CD14-positive monocyte (primary cell): Measurements from ENCODE around the gene VPS37B. TPM values are rescaled to one million over a fixed set of nuclear protein-coding genes. Genes with fewer than 3 reads are reported as not detected.

ENCODE experiments used
- DNase-seq, 3 donors: peaks; one replicate each; pipeline ENCODE4 v3.0.0-alpha.2; 2011 to 2022
- H2AFZ ChIP-seq: 2 replicates; pipeline ENCODE4 v1.6.0; 2012; ENCODE audit warnings: mild to moderate bottlenecking, low read depth, low read length, inconsistent platforms; ENCODE audit not compliant: insufficient read depth, poor library complexity, severe bottlenecking
- H3K27ac ChIP-seq, 2 donors: 1 replicate in 1 of 2; 2 replicates in 1 of 2; pipeline ENCODE4 v1.5.1; 2012 to 2013; ENCODE audit warnings: low read length in 2 of 2, control low read depth in 1 of 2, inconsistent platforms in 1 of 2, low read depth in 1 of 2, mild to moderate bottlenecking in 1 of 2
- H3K27me3 ChIP-seq, 2 donors: one replicate each; pipeline versions ENCODE4 v1.6.0 to v1.6.1; 2011 to 2013; ENCODE audit warnings: low read length in 2 of 2; ENCODE audit not compliant: control insufficient read depth in 2 of 2, insufficient read depth in 2 of 2
- H3K36me3 ChIP-seq, 2 donors: replicated peaks in 1 of 2; 1 replicate in 1 of 2; 2 replicates in 1 of 2; pipeline versions ENCODE4 v1.5.1 to v1.6.1; 2012 to 2013; ENCODE audit warnings: low read length in 2 of 2, control low read depth in 1 of 2, inconsistent platforms in 1 of 2, mild to moderate bottlenecking in 1 of 2; ENCODE audit not compliant: insufficient read depth in 2 of 2, control insufficient read depth in 1 of 2
- H3K4me1 ChIP-seq, 2 donors: 1 replicate in 1 of 2; 2 replicates in 1 of 2; pipeline versions ENCODE4 v1.5.1 to v1.6.1; 2012 to 2013; ENCODE audit warnings: low read length in 2 of 2, control low read depth in 1 of 2, inconsistent platforms in 1 of 2, mild to moderate bottlenecking in 1 of 2, moderate library complexity in 1 of 2; ENCODE audit not compliant: insufficient read depth in 2 of 2, control insufficient read depth in 1 of 2
- H3K4me2 ChIP-seq: replicated peaks from 2 replicates; pipeline ENCODE3; 2012; ENCODE audit warnings: low read length, moderate library complexity, mild to moderate bottlenecking; ENCODE audit not compliant: poor library complexity, severe bottlenecking; ENCODE audit errors: extremely low read depth
- H3K4me3 ChIP-seq, 3 experiments: fragments of 200-600 bp in 1 of 3; sonication (generic) in 1 of 3; replicated peaks in 1 of 3; 1 replicate in 2 of 3; 2 replicates in 1 of 3; pipeline ENCODE4 v1.5.1; 2011 to 2013; ENCODE audit warnings: low read length in 3 of 3, mild to moderate bottlenecking in 3 of 3, control low read depth in 2 of 3, low read depth in 2 of 3, inconsistent platforms in 1 of 3, moderate library complexity in 1 of 3
- H3K79me2 ChIP-seq: 2 replicates; pipeline ENCODE4 v1.6.0; 2012; ENCODE audit warnings: mild to moderate bottlenecking, control low read depth, inconsistent platforms, low read length, moderate library complexity; ENCODE audit not compliant: insufficient read depth
- H3K9ac ChIP-seq: 2 replicates; pipeline ENCODE4 v1.6.0; 2017; ENCODE audit warnings: low read length, mild to moderate bottlenecking; ENCODE audit not compliant: insufficient read depth, poor library complexity, severe bottlenecking
- H3K9me3 ChIP-seq, 2 donors: replicated peaks in 1 of 2; 1 replicate in 1 of 2; 2 replicates in 1 of 2; pipeline versions ENCODE4 v1.5.1 to v1.6.1; 2012 to 2013; ENCODE audit warnings: low read length in 2 of 2, control low read depth in 1 of 2; ENCODE audit not compliant: control insufficient read depth in 1 of 2, insufficient read depth in 1 of 2
- H4K20me1 ChIP-seq: 2 replicates; pipeline ENCODE4 v1.6.0; 2012; ENCODE audit warnings: mild to moderate bottlenecking, low read length, control low read depth, moderate library complexity; ENCODE audit not compliant: insufficient read depth
- H3K27ac Mint-ChIP-seq, 7 donors: one replicate each; pipeline ENCODE4 v1.8.0; 2020; ENCODE audit warnings: mild to moderate bottlenecking in 7 of 7, mixed read lengths in 7 of 7, moderate library complexity in 6 of 7, inconsistent platforms in 2 of 7
- H3K27me3 Mint-ChIP-seq, 3 donors: one replicate each; pipeline ENCODE4 v1.8.0; 2021 to 2022; ENCODE audit warnings: low read depth in 3 of 3, mild to moderate bottlenecking in 3 of 3, mixed read lengths in 3 of 3, moderate library complexity in 3 of 3, inconsistent platforms in 1 of 3
- H3K36me3 Mint-ChIP-seq, 2 donors: one replicate each; pipeline ENCODE4 v1.8.0; 2020; ENCODE audit warnings: mixed read lengths in 2 of 2, inconsistent platforms in 1 of 2, mild to moderate bottlenecking in 1 of 2
- H3K4me1 Mint-ChIP-seq: one replicate; pipeline ENCODE4 v1.8.0; 2020; ENCODE audit warnings: mild to moderate bottlenecking, mixed read lengths
- H3K4me3 Mint-ChIP-seq, 2 donors: one replicate each; pipeline ENCODE4 v1.8.0; 2020; ENCODE audit warnings: mild to moderate bottlenecking in 2 of 2, mixed read lengths in 2 of 2, moderate library complexity in 1 of 2
- H3K9me3 Mint-ChIP-seq, 7 donors: one replicate each; pipeline ENCODE4 v1.8.0; 2020 to 2022; ENCODE audit warnings: mixed read lengths in 7 of 7, mild to moderate bottlenecking in 6 of 7, moderate library complexity in 6 of 7, inconsistent platforms in 2 of 7
- WGBS: methylation state at CpG from one replicate; pipeline ENCODE4 v1.1.5; 2013; ENCODE audit warnings: missing lambda C conversion rate; ENCODE audit not compliant: insufficient coverage; 5-methylcytosine and 5-hydroxymethylcytosine counted together
- intact Hi-C, 2 donors: fragments of 100-400 bp; cut with micrococcal nuclease; formaldehyde crosslinking; loops; one replicate each; pipeline versions ENCODE4 v1.15.0 to v1.15.1; 2023
- polyA plus RNA-seq, 3 donors: library from polyadenylated mRNA; depleted of rRNA in 1 of 3; unstranded in 2 of 3; stranded (reverse) in 1 of 3; fragments of 300-500 nt in 2 of 3; fragments of >200 nt in 1 of 3; fragmentation: Illumina TruSeq in 2 of 3; gene quantifications; 1 replicate in 2 of 3; 2 replicates in 1 of 3; pipeline ENCODE4 v1.2.3, GENCODE V29; 2012 to 2021
- TF ChIP-seq, protein P1 (sequence below): fragments of 200-600 bp; IDR thresholded peaks from one replicate; pipeline ENCODE4 v1.8.0; 2022; ENCODE audit warnings: antibody characterized with exemption, mild to moderate bottlenecking

VPS37B gene
- polyA plus RNA-seq, 3 donors = 12.3 to 34.3 (median 16.4) TPM

DNA sequence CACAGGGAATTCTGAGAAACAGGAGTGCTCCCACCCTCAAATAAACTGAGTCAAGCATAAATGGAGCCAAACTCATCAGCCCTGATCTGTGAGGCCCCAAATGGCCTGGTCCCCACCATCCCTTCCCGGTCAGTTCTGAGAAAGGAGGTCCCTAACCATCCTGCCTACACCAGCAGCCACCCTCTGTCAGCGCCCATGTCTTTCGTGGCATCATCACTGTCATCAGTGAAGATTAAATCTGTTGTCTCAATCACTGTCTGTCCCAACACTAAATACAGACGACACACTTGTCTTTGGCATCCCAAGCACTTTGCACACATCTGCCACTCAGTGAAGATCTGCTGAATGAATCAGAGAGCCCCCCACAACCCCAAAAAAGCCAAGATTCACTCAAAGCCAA is 22.4 kb downstream of the VPS37B start:
- TF ChIP-seq, protein P1, sequence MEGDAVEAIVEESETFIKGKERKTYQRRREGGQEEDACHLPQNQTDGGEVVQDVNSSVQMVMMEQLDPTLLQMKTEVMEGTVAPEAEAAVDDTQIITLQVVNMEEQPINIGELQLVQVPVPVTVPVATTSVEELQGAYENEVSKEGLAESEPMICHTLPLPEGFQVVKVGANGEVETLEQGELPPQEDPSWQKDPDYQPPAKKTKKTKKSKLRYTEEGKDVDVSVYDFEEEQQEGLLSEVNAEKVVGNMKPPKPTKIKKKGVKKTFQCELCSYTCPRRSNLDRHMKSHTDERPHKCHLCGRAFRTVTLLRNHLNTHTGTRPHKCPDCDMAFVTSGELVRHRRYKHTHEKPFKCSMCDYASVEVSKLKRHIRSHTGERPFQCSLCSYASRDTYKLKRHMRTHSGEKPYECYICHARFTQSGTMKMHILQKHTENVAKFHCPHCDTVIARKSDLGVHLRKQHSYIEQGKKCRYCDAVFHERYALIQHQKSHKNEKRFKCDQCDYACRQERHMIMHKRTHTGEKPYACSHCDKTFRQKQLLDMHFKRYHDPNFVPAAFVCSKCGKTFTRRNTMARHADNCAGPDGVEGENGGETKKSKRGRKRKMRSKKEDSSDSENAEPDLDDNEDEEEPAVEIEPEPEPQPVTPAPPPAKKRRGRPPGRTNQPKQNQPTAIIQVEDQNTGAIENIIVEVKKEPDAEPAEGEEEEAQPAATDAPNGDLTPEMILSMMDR = no peak
- 93% methylated on average over 4 of the region's 4 CpGs for WGBS
- intact Hi-C loops = no loop called here
- H3K27ac Mint-ChIP-seq = no peak overlapping the region
- no peaks in the 10 kb centered on the region for H3K9me3 ChIP-seq
- H3K4me2 ChIP-seq = no peak overlapping the region
- peaks cover 83% of the 10 kb centered on the region for H3K79me2 ChIP-seq
- no peaks in the 10 kb centered on the region for H3K27me3 ChIP-seq
- no peak overlapping the region for H3K9ac ChIP-seq
- H3K9me3 Mint-ChIP-seq = peaks cover 0 to 6% (median 0%) of the 10 kb centered on the region in 7 donors
- H4K20me1 ChIP-seq = peaks cover 94% of the 10 kb centered on the region
- peaks cover 3 to 11% (median 7%) of the 10 kb centered on the region in 3 donors for H3K27me3 Mint-ChIP-seq
- peaks cover 82% of the 10 kb centered on the region for H3K4me1 Mint-ChIP-seq
- H2AFZ ChIP-seq = no peak overlapping the region
- H3K4me3 Mint-ChIP-seq = peak overlapping the region in 1 of 2 donors; percentile 19
- DNase-seq = no peak
- H3K4me1 ChIP-seq = peaks cover 56 to 74% of the 10 kb centered on the region in 2 donors
- peaks cover 63 to 64% of the 10 kb centered on the region in 2 donors for H3K36me3 Mint-ChIP-seq
- no peak overlapping the region for H3K4me3 ChIP-seq
- H3K36me3 ChIP-seq = peaks cover 16 to 31% of the 10 kb centered on the region in 2 donors
- no peak overlapping the region for H3K27ac ChIP-seq

DNA sequence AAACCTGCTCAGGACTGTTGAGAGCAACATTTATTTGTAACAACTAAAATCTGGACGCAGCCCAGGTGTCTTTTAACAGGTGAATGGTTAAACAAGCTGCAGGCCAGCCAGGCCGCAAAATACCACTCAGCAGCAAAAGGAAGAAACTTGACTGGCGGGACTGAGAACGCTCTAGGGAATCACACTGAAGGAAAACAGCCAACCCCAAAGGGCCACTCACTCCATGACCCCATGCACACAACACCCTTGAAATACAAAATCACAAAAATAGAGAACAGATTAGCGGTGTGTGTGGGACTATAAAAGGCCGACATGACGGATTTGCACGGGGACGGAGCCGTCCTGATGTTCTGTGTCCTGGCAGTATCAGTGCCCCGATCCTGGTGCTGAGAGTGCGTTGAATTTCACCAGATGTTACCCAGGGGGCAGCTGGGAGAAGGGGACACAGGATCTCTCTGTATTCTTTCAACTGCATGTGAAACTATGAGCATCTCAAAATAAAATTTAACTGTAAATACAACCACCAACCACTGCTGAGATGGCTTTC is 23.0 kb downstream of the VPS37B start:
- intact Hi-C loops = no loop called here
- Histone ChIP-seq H3K27me3 (no peaks in the 10 kb centered on the region), H3K79me2 (peaks cover 80% of the 10 kb centered on the region), H3K9me3 (no peaks in the 10 kb centered on the region), H3K36me3 (peaks cover 22 to 38% of the 10 kb centered on the region in 2 donors), H3K9ac (no peak overlapping the region), H3K4me2 (peak overlapping the region; percentile 80), H3K4me1 (peaks cover 56 to 74% of the 10 kb centered on the region in 2 donors), H3K4me3 (peak overlapping the region in 1 of 3 experiments; percentile 72), H2AFZ (no peak overlapping the region), H4K20me1 (peaks cover 94% of the 10 kb centered on the region), H3K27ac (peak overlapping the region in 1 of 2 donors; percentile 91)
- Mint-ChIP-seq H3K4me1 (peaks cover 78% of the 10 kb centered on the region), H3K27me3 (peaks cover 3 to 7% (median 6%) of the 10 kb centered on the region in 3 donors), H3K9me3 (peaks cover 0 to 4% (median 0%) of the 10 kb centered on the region in 7 donors), H3K4me3 (peak overlapping the region in 1 of 2 donors; percentile 91), H3K27ac (peak overlapping the region; percentile 36 to 96 (median 92)), H3K36me3 (peaks cover 64 to 65% of the 10 kb centered on the region in 2 donors)
- no peak for DNase-seq
- WGBS = 100% methylated on average over 3 of the region's 12 CpGs
- TF ChIP-seq, protein P1 = no peak
